ENCODE data around the gene TMEM41A. TPM values are rescaled to one million over a fixed set of nuclear protein-coding genes. Genes with fewer than 3 reads are reported as not detected.
A peak's percentile ranks its signal among the peaks of the same experiment; 100 is the strongest.

TMEM41A gene
- total and polyA plus RNA-seq, 2 donors from 2014 or later: 19.0 to 21.0 TPM

DNA sequence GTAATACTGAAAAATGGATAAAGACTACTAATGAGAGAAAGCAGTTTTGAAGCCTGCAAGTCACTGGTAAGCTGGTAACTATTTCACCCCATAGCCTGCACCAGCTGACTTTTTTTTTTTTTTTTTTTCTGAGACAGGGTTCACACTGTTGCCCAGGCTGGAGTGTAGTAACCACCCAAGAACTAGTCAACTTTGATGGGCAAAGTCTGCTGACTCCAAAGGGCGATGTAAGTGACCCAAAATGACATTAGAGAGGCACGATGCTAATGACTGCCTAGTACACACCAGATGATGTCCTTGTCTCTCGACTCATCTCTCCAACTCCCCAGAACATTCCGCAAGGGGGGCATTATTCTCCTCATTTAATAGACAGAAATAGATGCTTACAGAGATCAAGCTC, 12.9 kb upstream of the TMEM41A start:
- Histone ChIP-seq H3K9me3 (ENCODE audit: control insufficient read depth in 2 of 3, insufficient read depth in 1 of 3, low read length in 3 of 3) (no peaks in the 10 kb centered on the region), H3K36me3 (ENCODE audit: control insufficient read depth in 2 of 3, insufficient read depth in 3 of 3, low read length in 3 of 3) (peaks cover 0 to 3% (median 0%) of the 10 kb centered on the region in 3 donors), H3K27ac (ENCODE audit: low read depth in 2 of 2, low read length in 2 of 2) (no peak overlapping the region), H3K4me3 (ENCODE audit: low read length in 3 of 3) (no peak overlapping the region), H3K9ac (ENCODE audit: low read length in 3 of 3) (no peak overlapping the region), H3K27me3 (ENCODE audit: control insufficient read depth, insufficient read depth, low read length) (no peaks in the 10 kb centered on the region), H3K4me1 (ENCODE audit: control insufficient read depth in 2 of 3, insufficient read depth in 2 of 3, low read depth in 1 of 3, low read length in 3 of 3) (no peaks in the 10 kb centered on the region)
- FAIRE-seq (no peak), DNase-seq (peak in 2 of 5 donors; percentile 3 to 18)
- TF ChIP-seq, protein P1, sequence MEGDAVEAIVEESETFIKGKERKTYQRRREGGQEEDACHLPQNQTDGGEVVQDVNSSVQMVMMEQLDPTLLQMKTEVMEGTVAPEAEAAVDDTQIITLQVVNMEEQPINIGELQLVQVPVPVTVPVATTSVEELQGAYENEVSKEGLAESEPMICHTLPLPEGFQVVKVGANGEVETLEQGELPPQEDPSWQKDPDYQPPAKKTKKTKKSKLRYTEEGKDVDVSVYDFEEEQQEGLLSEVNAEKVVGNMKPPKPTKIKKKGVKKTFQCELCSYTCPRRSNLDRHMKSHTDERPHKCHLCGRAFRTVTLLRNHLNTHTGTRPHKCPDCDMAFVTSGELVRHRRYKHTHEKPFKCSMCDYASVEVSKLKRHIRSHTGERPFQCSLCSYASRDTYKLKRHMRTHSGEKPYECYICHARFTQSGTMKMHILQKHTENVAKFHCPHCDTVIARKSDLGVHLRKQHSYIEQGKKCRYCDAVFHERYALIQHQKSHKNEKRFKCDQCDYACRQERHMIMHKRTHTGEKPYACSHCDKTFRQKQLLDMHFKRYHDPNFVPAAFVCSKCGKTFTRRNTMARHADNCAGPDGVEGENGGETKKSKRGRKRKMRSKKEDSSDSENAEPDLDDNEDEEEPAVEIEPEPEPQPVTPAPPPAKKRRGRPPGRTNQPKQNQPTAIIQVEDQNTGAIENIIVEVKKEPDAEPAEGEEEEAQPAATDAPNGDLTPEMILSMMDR (IDR thresholded peaks at IDR 0.05; ENCODE audit: borderline replicate concordance, extremely low read depth, insufficient read depth): no peak
- intact Hi-C loops (cut with DNase I): no loop called here

- no peaks in the 10 kb centered on the region for H3K9me3 ChIP-seq (ENCODE audit: control insufficient read depth in 2 of 3, insufficient read depth in 1 of 3, low read length in 3 of 3)
- H3K36me3 ChIP-seq (ENCODE audit: control insufficient read depth in 2 of 3, insufficient read depth in 3 of 3, low read length in 3 of 3): no peaks in the 10 kb centered on the region
- H3K9ac ChIP-seq (ENCODE audit: low read length in 3 of 3): no peak overlapping the region
- no peak for FAIRE-seq
- DNase-seq: peak in 4 of 5 donors; percentile 12 to 43 (median 14)
- H3K27me3 ChIP-seq (ENCODE audit: control insufficient read depth, insufficient read depth, low read length): no peaks in the 10 kb centered on the region
- TF ChIP-seq, protein P1 (IDR thresholded peaks at IDR 0.05; ENCODE audit: borderline replicate concordance, extremely low read depth, insufficient read depth): no peak
- no peak overlapping the region for H3K4me3 ChIP-seq (ENCODE audit: low read length in 3 of 3)
- peaks cover 0 to 5% (median 0%) of the 10 kb centered on the region in 3 donors for H3K4me1 ChIP-seq (ENCODE audit: control insufficient read depth in 2 of 3, insufficient read depth in 2 of 3, low read depth in 1 of 3, low read length in 3 of 3)
- intact Hi-C loops (cut with DNase I): no loop called here
- H3K27ac ChIP-seq (ENCODE audit: low read depth in 2 of 2, low read length in 2 of 2): no peak overlapping the region
Observed at GRCh38 chr3:185508335-185508991, 9.6 kb upstream of the TMEM41A start.

GRCh38 chr3:185507883-185508282, 9.0 kb upstream of the TMEM41A start:
- TF ChIP-seq, protein P1 (IDR thresholded peaks at IDR 0.05; ENCODE audit: borderline replicate concordance, extremely low read depth, insufficient read depth): no peak
- Histone ChIP-seq H3K27ac (ENCODE audit: low read depth in 2 of 2, low read length in 2 of 2) (no peak overlapping the region), H3K4me3 (ENCODE audit: low read length in 3 of 3) (no peak overlapping the region), H3K27me3 (ENCODE audit: control insufficient read depth, insufficient read depth, low read length) (no peaks in the 10 kb centered on the region), H3K9ac (ENCODE audit: low read length in 3 of 3) (no peak overlapping the region), H3K9me3 (ENCODE audit: control insufficient read depth in 2 of 3, insufficient read depth in 1 of 3, low read length in 3 of 3) (no peaks in the 10 kb centered on the region), H3K36me3 (ENCODE audit: control insufficient read depth in 2 of 3, insufficient read depth in 3 of 3, low read length in 3 of 3) (no peaks in the 10 kb centered on the region), H3K4me1 (ENCODE audit: control insufficient read depth in 2 of 3, insufficient read depth in 2 of 3, low read depth in 1 of 3, low read length in 3 of 3) (peaks cover 0 to 8% (median 0%) of the 10 kb centered on the region in 3 donors)
- FAIRE-seq (no peak), DNase-seq (no peak)
- intact Hi-C loops (cut with DNase I): no loop called here

Data from kidney (tissue), 14 donors.